Activated naive CD8-positive, alpha-beta T cell (primary cell): ENCODE data around the gene CNR1.

ENCODE experiments used
- H3K27ac Mint-ChIP-seq: one replicate; pipeline ENCODE4 v1.8.0; 2021; ENCODE audit warnings: mixed read lengths
- H3K27me3 Mint-ChIP-seq: one replicate; pipeline ENCODE4 v1.8.0; 2021; ENCODE audit warnings: mixed read lengths
- H3K36me3 Mint-ChIP-seq: one replicate; pipeline ENCODE4 v1.8.0; 2021; ENCODE audit warnings: mixed read lengths
- H3K4me1 Mint-ChIP-seq: one replicate; pipeline ENCODE4 v1.8.0; 2021; ENCODE audit warnings: low read depth, mixed read lengths
- H3K4me3 Mint-ChIP-seq: one replicate; pipeline ENCODE4 v1.8.0; 2021; ENCODE audit warnings: mild to moderate bottlenecking, mixed read lengths
- H3K9me3 Mint-ChIP-seq: one replicate; pipeline ENCODE4 v1.8.0; 2021; ENCODE audit warnings: low read depth, mixed read lengths

CNR1 gene

DNA sequence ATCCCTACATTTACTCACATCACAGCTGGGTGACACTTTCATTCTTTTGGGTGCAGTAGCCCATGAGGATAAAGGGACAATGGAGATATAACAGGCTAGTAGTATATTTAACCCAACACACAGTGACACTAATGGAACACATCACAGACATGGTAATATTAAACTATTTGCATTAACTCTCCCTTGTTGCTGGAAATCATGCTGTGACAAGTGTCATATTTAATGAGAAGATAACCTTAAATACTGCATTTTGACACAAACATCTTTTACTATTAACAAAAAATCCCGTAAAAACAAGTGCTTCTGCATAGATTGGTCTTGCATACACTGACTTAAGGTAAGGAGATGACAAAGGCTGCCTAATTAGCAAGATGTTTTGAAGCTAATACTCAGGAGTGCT, 45.5 kb downstream of the CNR1 start:
- H3K4me1 Mint-ChIP-seq = no peaks in the 10 kb centered on the region
- H3K27ac Mint-ChIP-seq = no peak overlapping the region
- peaks cover 4% of the 10 kb centered on the region for H3K9me3 Mint-ChIP-seq
- no peaks in the 10 kb centered on the region for H3K36me3 Mint-ChIP-seq
- H3K4me3 Mint-ChIP-seq = no peak overlapping the region
- H3K27me3 Mint-ChIP-seq = peaks cover 8% of the 10 kb centered on the region

DNA sequence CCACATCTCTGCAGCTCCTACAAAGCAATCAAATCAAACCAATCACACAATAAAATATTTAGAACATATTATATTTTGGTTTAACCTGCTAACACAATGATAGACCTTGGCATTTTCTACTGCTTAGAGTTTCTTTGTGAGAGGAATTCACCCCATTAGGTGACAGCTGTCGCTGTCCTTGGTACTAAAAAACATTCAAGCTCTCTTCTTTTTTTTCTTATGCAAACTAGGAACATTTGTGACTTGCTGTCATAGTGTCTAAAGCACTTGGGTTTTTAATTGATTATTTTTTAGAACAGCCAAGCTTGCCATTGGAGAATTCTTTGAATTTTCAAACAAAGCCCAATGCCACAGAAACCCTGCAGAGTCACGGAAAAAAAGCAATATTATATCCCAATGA, 46.4 kb downstream of the CNR1 start:
- no peaks in the 10 kb centered on the region for H3K36me3 Mint-ChIP-seq
- H3K27me3 Mint-ChIP-seq = peaks cover 8% of the 10 kb centered on the region
- no peaks in the 10 kb centered on the region for H3K4me1 Mint-ChIP-seq
- no peak overlapping the region for H3K27ac Mint-ChIP-seq
- H3K9me3 Mint-ChIP-seq = peaks cover 4% of the 10 kb centered on the region
- no peak overlapping the region for H3K4me3 Mint-ChIP-seq

DNA sequence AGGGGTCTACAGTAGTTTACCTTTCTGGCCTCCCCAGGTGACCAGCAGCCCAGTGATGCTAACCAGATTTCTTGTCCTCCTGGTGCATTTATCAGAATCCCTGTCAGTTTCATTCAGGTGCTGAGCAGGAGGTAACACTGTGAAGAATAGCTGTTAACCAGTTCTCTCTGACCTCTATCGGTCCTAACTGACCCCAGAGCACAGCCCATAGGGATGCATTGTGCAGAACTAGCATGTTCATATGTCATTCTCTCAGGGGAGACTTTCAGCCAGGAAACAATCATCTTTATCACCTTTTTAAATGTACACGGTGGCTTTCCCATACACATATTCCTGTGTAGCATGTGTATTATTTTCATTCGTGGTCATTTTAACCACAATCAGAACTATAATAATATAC, 49.9 kb downstream of the CNR1 start:
- Mint-ChIP-seq H3K4me3 (no peak overlapping the region), H3K27me3 (peaks cover 16% of the 10 kb centered on the region), H3K9me3 (peaks cover 4% of the 10 kb centered on the region), H3K36me3 (no peaks in the 10 kb centered on the region), H3K4me1 (no peaks in the 10 kb centered on the region), H3K27ac (no peak overlapping the region)

DNA sequence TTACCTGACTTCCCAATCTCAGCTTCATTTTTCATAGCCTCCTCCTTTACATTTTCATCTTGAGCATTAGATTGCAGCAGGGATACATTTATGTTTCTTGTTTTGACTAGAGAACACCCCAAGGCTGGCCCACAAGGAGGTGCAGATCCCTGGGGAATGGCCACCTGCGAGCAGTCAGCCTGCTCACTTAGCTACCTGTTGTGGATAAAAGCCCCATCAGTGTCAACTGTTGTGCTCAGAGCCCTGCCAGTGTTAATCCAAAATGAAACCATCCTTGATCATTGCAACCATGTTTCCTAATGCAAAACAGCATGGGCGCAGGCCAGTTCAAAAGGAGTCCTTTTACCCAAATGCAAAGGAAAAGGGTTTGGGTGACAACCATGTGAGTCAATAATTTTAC, 50.8 kb downstream of the CNR1 start:
- H3K27ac Mint-ChIP-seq = no peak overlapping the region

DNA sequence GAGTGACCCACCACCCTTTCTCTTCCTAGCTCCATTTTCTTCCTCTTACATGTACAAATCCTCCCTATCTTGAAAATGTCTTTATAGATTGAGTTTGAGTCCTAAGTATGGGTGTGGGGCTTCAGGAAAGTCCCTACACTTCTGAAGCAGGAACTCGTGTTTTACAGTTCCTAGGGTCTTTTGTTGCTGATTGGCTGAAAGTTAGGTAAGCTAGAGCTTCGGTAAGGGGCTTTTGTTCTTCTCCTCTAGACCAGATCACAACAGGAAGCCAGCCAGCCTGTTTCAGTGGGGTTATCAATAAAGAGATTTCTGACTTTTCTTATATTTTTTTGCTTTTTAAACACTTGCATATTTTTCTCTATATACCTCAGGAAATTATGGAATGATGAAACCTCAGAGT, 51.3 kb downstream of the CNR1 start:
- peaks cover 15% of the 10 kb centered on the region for H3K27me3 Mint-ChIP-seq
- H3K4me1 Mint-ChIP-seq = no peaks in the 10 kb centered on the region
- no peaks in the 10 kb centered on the region for H3K9me3 Mint-ChIP-seq
- H3K27ac Mint-ChIP-seq = no peak overlapping the region
- H3K4me3 Mint-ChIP-seq = no peak overlapping the region
- H3K36me3 Mint-ChIP-seq = no peaks in the 10 kb centered on the region

More for the DNA sequence above, 50.8 kb downstream of the CNR1 start:
- H3K36me3 Mint-ChIP-seq = no peaks in the 10 kb centered on the region
- no peaks in the 10 kb centered on the region for H3K4me1 Mint-ChIP-seq
- peaks cover 4% of the 10 kb centered on the region for H3K9me3 Mint-ChIP-seq
- H3K27me3 Mint-ChIP-seq = peaks cover 17% of the 10 kb centered on the region
- no peak overlapping the region for H3K4me3 Mint-ChIP-seq

DNA sequence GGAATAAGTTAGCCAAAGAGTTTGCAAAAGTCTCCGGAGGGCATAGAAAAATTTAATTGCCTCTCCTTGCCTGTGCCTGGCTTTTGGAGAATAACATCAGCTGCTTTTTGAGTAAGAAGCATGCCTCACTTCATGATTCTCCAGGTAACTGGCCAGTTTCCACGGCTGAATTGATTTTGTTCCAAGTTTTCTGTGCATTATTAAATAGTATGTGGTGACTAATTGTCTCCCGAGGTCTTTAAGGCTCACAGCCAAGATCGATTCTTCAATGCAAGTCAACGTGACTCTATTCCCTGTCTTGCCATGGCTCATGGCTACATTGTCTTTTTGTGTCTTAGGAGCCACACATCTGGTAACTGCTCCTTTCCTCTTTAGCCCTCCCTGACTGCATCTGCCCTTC, 54.2 kb downstream of the CNR1 start:
- H3K27ac Mint-ChIP-seq = no peak overlapping the region
- no peaks in the 10 kb centered on the region for H3K4me1 Mint-ChIP-seq
- peaks cover 14% of the 10 kb centered on the region for H3K27me3 Mint-ChIP-seq
- H3K9me3 Mint-ChIP-seq = no peaks in the 10 kb centered on the region
- H3K4me3 Mint-ChIP-seq = no peak overlapping the region
- H3K36me3 Mint-ChIP-seq = no peaks in the 10 kb centered on the region

DNA sequence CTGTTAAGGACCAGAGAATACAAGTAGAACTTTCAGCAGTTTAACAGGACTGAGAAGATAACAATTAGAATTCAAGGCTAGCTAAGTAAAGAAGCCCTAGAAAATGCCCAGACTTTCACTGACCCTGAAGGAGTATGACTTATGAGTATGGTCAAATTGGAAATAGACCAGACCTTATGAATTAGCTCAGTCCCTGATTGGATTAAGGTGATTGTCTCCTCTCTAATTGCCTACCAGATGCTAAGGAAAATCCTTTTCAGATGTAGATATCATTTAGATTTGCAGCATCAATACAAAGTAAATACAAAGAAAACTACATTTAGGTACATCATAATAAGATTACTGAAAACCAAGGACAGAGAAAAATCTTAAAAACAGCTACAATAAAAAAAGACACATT, 58.9 kb downstream of the CNR1 start:
- Mint-ChIP-seq H3K27ac (no peak overlapping the region), H3K27me3 (peaks cover 6% of the 10 kb centered on the region), H3K4me3 (no peak overlapping the region), H3K9me3 (no peaks in the 10 kb centered on the region), H3K4me1 (no peaks in the 10 kb centered on the region), H3K36me3 (no peaks in the 10 kb centered on the region)

DNA sequence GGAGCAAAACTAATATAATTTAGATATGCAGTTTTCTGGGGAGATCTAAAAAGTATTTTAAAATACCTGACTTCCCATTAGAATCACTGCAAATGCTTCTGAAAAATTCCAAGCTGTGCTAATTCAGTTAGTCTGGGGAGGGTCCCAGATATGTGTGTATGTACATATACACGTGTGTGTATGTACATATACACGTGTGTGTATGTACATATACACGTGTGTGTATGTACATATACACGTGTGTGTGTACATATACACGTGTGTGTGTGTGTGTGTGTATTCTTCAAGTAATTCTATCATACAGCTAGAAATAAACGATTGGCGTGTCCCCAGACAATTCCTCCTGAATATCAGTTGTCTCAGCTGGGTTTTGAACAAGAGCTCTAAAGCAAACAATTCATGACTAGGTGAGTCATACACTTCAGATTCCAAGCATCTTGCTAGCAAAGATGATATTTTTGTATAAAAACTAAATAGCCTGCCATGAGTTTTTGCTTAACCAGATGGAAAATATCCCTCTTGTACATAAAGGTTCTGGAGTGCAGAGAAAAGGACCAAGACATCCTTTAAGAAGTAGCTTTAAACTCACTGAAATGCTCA, 60.3 kb downstream of the CNR1 start:
- Mint-ChIP-seq H3K27me3 (no peaks in the 10 kb centered on the region), H3K36me3 (no peaks in the 10 kb centered on the region), H3K4me3 (no peak overlapping the region), H3K27ac (no peak overlapping the region), H3K4me1 (no peaks in the 10 kb centered on the region), H3K9me3 (no peaks in the 10 kb centered on the region)
